Activated CD8-positive, alpha-beta memory T cell treated with anti-CD3 and anti-CD28 coated beads, Interleukin-2, amount 50 U/mL, for 1 hour (primary cell): Measurements from ENCODE around the gene SPRYD3.

Experiments used
- DNase-seq: peaks from one replicate; pipeline ENCODE4 v3.0.0-alpha.2; 2020; ENCODE audit errors: extremely low read depth

SPRYD3 gene

GRCh38 chr12:53025250-53025649 lies 53.9 kb downstream of the SPRYD3 start:
- no peak for DNase-seq

- DNase-seq = no peak
Measured at GRCh38 chr12:53014709-53015108, 64.5 kb downstream of the SPRYD3 start.
